SK-N-MC (cell line): Measurements from ENCODE around the gene KIAA2012.

ENCODE experiments used
- DNase-seq: peaks from one replicate; pipeline ENCODE4 v3.0.0-alpha.2; 2011; ENCODE audit warnings: low read depth, low spot score
- H3K27ac ChIP-seq: fragments of 200-600 bp; sonication (generic); 2 replicates; pipeline ENCODE4 v1.5.1; 2016; ENCODE audit warnings: mixed run types
- H3K36me3 ChIP-seq: fragments of 200-600 bp; sonication (generic); 2 replicates; pipeline ENCODE4 v1.6.1; 2017; ENCODE audit warnings: antibody characterized with exemption, low read length, mixed read lengths; ENCODE audit not compliant: insufficient read depth
- H3K4me3 ChIP-seq: fragments of 200-600 bp; sonication (generic); 2 replicates; pipeline ENCODE4 v1.5.1; 2016
- H3K9ac ChIP-seq: fragments of 200-600 bp; sonication (generic); 2 replicates; pipeline ENCODE4 v1.8.0; 2017; ENCODE audit warnings: mixed run types, mixed read lengths; ENCODE audit not compliant: insufficient read length
- H3K9me3 ChIP-seq: fragments of 200-600 bp; sonication (generic); 2 replicates; pipeline ENCODE4 v1.6.1; 2017; ENCODE audit warnings: low read depth, mild to moderate bottlenecking, antibody characterized with exemption, low read length, moderate library complexity, mixed read lengths
- EZH2 ChIP-seq: fragments of 200-600 bp; sonication (generic); IDR thresholded peaks from one replicate; pipeline ENCODE4 v1.6.1; 2017; ENCODE audit warnings: antibody characterized with exemption
- FOXP2 ChIP-seq: optimal IDR thresholded peaks from 2 replicates; pipeline ENCODE3; 2011; ENCODE audit warnings: mild to moderate bottlenecking, moderate library complexity; ENCODE audit not compliant: insufficient read depth; ENCODE audit errors: extremely low read length, control extremely low read depth
- POLR2AphosphoS5 ChIP-seq: IDR thresholded peaks from 2 replicates; pipeline ENCODE4 v1.6.1; 2012; ENCODE audit warnings: mild to moderate bottlenecking, low read depth, low read length, borderline replicate concordance

The KIAA2012 gene

GRCh38 chr2:202187570-202187969 lies 114.5 kb downstream of the KIAA2012 start:
- DNase-seq = no peak
- H3K36me3 ChIP-seq = no peaks in the 10 kb centered on the region
- no peak overlapping the region for H3K9ac ChIP-seq
- H3K4me3 ChIP-seq = no peak overlapping the region
- H3K27ac ChIP-seq = no peak overlapping the region
- TF ChIP-seq FOXP2 (no peak), EZH2 (no peak), POLR2AphosphoS5 (no peak)
- no peaks in the 10 kb centered on the region for H3K9me3 ChIP-seq

DNA sequence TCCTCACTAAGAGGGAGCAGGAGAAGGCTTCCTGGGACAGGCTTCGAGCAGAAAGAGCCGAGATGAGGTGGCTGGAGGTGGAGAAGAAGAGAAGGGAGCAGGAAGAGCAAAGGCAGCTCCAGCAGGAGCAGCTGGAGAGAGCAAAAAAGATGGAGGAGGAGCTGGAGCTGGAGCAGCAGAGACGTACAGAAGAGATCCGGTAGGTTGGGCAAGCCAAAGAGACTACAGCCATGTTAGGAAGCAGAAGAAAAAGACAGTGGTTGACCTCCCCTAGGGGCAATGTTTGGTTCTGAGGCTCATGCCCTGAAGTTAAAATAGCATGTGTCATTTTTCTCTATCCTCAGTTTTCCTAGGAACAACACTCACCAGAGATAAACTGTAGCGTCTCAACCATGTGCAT lies 120.2 kb downstream of the KIAA2012 start:
- TF ChIP-seq POLR2AphosphoS5 (no peak), FOXP2 (no peak), EZH2 (no peak)

GRCh38 chr2:202193881-202194353 lies 120.9 kb downstream of the KIAA2012 start:
- DNase-seq = no peak
- no peak overlapping the region for H3K27ac ChIP-seq
- no peaks in the 10 kb centered on the region for H3K9me3 ChIP-seq
- TF ChIP-seq FOXP2 = no peak
- no peak for TF ChIP-seq EZH2
- no peak for TF ChIP-seq POLR2AphosphoS5
- H3K4me3 ChIP-seq = no peak overlapping the region
- H3K36me3 ChIP-seq = no peaks in the 10 kb centered on the region
- H3K9ac ChIP-seq = peak overlapping the region; percentile 5

More for the DNA sequence above, 120.2 kb downstream of the KIAA2012 start:
- H3K27ac ChIP-seq = no peak overlapping the region
- H3K36me3 ChIP-seq = no peaks in the 10 kb centered on the region
- no peak for DNase-seq
- no peak overlapping the region for H3K9ac ChIP-seq
- no peak overlapping the region for H3K4me3 ChIP-seq
- no peaks in the 10 kb centered on the region for H3K9me3 ChIP-seq

GRCh38 chr2:202194418-202194817 lies 121.4 kb downstream of the KIAA2012 start:
- DNase-seq = no peak
- Histone ChIP-seq H3K27ac (no peak overlapping the region), H3K9me3 (no peaks in the 10 kb centered on the region), H3K4me3 (no peak overlapping the region), H3K9ac (no peak overlapping the region), H3K36me3 (no peaks in the 10 kb centered on the region)
- TF ChIP-seq EZH2 = no peak
- no peak for TF ChIP-seq POLR2AphosphoS5
- no peak for TF ChIP-seq FOXP2

DNA sequence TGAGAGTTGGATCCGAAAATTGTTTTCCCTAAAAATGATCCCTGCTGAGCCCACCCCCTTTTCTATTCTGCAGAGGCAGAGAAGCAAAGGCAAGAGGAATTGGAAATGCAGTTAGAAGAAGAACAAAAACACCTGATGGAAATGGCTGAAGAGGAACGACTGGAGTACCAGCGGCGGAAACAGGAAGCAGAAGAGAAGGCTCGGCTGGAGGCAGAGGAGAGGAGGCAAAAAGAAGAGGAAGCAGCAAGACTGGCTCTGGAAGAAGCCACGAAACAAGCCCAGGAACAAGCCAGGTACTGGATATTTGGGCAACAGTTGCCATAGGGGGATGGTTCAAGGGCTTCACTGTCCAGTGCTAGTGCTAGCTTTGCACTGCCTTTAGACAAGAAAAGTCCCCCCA lies 123.7 kb downstream of the KIAA2012 start:
- no peaks in the 10 kb centered on the region for H3K9me3 ChIP-seq
- no peak overlapping the region for H3K27ac ChIP-seq
- H3K36me3 ChIP-seq = no peaks in the 10 kb centered on the region; the same call in 1 of the 2 replicates
- no peak overlapping the region for H3K4me3 ChIP-seq
- no peak overlapping the region for H3K9ac ChIP-seq
- TF ChIP-seq EZH2 (no peak), FOXP2 (no peak)
- no peak for DNase-seq

DNA sequence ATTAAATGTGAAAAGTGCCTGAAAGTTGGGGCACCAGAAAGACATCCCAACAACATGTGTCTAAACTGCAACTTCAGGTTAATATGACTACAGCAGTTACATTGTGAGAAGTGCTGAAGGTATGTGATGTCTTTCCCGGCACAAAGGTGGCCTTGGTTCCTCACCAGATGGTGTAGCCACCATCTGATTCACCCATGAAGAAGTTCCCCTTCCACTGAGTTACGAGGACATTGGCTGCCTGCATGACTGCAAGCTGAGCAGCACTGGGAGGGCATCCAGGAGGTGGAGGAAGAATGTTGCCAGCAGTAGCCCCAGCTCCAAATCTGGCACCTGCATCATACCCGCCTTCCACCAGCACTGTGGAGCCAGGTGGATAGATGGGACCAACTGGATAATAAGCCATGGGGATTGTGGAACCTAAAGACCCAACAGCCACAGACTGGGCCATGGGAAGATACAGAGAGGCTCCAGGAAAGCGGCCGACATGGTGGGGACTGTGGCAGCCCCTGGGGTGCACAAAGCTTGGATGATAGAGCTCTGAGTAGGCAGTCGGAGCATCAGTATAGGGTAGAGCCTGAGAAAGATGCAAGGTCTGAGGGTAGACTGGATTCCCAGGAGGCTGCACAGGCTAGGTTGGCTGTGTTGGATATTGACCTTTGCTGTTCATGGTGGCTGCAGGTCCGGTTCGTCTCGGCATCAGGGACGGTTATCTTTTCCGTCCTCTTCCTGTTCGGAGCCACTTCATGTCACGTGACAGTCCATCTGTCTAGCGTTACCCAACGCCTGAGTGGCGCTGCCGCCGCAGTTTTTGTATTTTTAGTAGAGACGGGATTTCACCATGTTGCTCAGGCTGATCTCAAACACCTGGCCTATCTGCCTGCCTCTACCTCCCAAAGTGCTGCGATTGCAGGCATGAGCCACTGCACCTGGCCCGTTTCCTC lies 128.4 kb downstream of the KIAA2012 start:
- H3K4me3 ChIP-seq = no peak overlapping the region
- H3K9me3 ChIP-seq = no peaks in the 10 kb centered on the region
- H3K9ac ChIP-seq = no peak overlapping the region
- peaks cover 18% of the 10 kb centered on the region for H3K36me3 ChIP-seq
- TF ChIP-seq EZH2 (no peak), FOXP2 (no peak), POLR2AphosphoS5 (no peak; the same call in 1 of the 2 replicates)
- no peak overlapping the region for H3K27ac ChIP-seq
- DNase-seq = no peak

DNA sequence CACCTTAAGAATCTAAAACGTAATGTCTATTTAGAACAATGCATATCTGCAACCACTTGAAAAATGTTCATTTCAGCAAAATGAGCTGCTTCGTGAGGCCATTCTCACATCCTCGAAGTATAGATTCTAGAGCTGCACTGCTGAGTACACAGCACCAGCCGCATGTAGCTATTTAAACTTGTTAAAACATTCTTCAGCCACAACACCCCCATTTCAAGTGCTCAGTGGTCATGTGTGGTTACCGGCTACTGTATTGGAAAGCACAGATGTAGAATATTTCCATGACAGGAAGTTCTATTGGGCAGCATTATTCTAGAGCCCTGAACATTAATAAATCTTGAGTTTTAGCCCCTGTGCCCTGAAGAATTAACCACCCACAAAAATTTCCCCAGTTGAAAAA lies 130.3 kb downstream of the KIAA2012 start:
- Histone ChIP-seq H3K9ac (no peak overlapping the region), H3K27ac (peak overlapping the region; percentile 31; the same call in 1 of the 2 replicates), H3K36me3 (peaks cover 35% of the 10 kb centered on the region), H3K4me3 (no peak overlapping the region), H3K9me3 (no peaks in the 10 kb centered on the region)
- TF ChIP-seq FOXP2 = no peak
- DNase-seq = no peak

DNA sequence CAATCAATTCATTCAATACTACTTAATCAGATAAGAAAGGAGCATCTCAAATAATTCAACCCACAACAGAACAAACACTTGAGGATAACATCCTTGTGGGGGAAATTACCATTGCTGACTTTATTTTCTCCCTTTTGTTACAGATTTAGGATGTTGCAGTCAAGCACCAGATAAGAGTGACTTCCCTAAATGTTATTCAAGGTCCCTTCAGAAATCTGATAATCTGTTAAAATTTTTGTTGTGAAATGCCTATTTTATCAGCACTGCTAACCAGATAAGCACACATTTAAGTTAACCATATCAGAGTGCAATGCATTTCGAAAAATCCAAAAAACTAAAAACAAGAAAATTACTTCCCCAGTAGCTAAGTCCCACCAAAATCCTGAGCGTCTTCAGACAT lies 131.8 kb downstream of the KIAA2012 start:
- TF ChIP-seq POLR2AphosphoS5 (no peak), EZH2 (no peak), FOXP2 (no peak)
- Histone ChIP-seq H3K9ac (no peak overlapping the region), H3K27ac (no peak overlapping the region), H3K4me3 (no peak overlapping the region), H3K36me3 (peaks cover 43% of the 10 kb centered on the region), H3K9me3 (no peaks in the 10 kb centered on the region)
- DNase-seq = no peak
